Muscle layer of duodenum (tissue), 2 donors: ENCODE data around the gene CPD.

ENCODE experiments used
- H3K27ac ChIP-seq: one replicate; pipeline ENCODE4 v1.7.0; 2013; ENCODE audit warnings: mild to moderate bottlenecking, low read length
- H3K27me3 ChIP-seq: one replicate; pipeline ENCODE4 v1.7.0; 2013; ENCODE audit warnings: low read depth, mild to moderate bottlenecking, control low read depth, low read length
- H3K36me3 ChIP-seq, 2 donors: one replicate each; pipeline ENCODE4 v1.7.0; 2013; ENCODE audit warnings: low read length in 2 of 2, control low read depth in 1 of 2, mild to moderate bottlenecking in 1 of 2; ENCODE audit not compliant: insufficient read depth in 2 of 2, control insufficient read depth in 1 of 2
- H3K4me1 ChIP-seq, 2 donors: one replicate each; pipeline ENCODE4 v1.7.0; 2013; ENCODE audit warnings: low read length in 2 of 2, mild to moderate bottlenecking in 2 of 2, control low read depth in 1 of 2, moderate library complexity in 1 of 2; ENCODE audit not compliant: insufficient read depth in 2 of 2, control insufficient read depth in 1 of 2
- H3K4me3 ChIP-seq, 2 donors: one replicate each; pipeline ENCODE4 v1.7.0; 2013; ENCODE audit warnings: low read length in 2 of 2, low read depth in 1 of 2, mild to moderate bottlenecking in 1 of 2
- H3K9me3 ChIP-seq, 2 donors: one replicate each; pipeline ENCODE4 v1.7.0; 2013; ENCODE audit warnings: low read length in 2 of 2, control low read depth in 1 of 2, mild to moderate bottlenecking in 1 of 2; ENCODE audit not compliant: control insufficient read depth in 1 of 2
- donor health status: healthy.

CPD gene

DNA sequence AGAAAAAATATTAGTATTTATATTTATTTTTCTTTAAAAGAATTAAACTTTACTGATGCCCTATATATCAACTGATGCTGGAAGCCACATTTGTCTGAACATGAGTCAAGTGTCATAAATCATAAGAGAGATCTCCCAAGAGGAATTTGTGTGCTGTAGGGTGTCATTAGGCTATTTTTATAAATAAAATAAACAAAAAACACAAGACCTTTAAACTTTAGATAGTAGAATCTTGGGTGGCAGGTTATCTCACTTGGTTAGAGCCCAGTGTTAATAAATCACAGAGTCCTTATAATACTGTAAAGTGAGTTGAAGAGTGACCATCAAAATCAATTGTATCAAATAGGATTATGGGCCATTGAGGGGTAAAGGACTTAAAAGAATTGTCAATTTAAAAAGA, 21.3 kb upstream of the CPD start:
- H3K27me3 ChIP-seq = no peaks in the 10 kb centered on the region
- H3K36me3 ChIP-seq = no peaks in the 10 kb centered on the region
- no peak overlapping the region for H3K27ac ChIP-seq

DNA sequence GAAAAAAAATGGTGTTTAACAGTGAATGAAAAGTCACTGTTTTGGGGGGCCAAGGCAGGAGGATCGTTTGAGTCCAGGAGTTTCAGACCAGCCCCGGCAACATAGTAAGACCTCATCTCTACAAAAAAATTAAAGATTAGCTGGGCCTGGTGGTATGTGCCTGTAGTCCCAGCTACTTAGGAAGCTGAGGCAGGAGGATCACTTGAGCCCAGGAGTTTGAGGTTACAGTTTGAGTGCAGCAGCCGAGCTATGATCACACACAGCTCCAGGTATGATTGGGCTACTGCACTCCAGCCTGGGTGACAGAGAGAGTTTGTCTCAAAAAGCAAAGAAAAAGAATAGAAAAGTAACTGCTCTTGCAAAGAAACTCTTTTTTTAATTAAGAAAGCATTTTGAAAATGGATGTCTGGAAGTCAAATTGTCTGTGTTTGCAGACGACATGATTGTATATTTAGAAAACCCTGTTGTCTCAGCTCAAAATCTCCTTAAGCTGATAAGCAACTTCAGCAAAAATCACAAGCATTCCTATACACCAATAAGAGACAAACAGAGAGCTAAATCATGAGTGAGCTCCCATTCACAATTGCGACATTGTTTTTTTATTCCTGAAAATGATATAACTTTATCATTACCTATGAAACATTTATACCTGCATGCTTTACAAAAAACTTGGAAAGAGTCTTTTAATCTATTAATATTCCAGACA, 20.5 kb upstream of the CPD start:
- Histone ChIP-seq H3K36me3 (no peaks in the 10 kb centered on the region), H3K4me3 (no peak overlapping the region), H3K4me1 (no peaks in the 10 kb centered on the region), H3K9me3 (no peaks in the 10 kb centered on the region), H3K27me3 (no peaks in the 10 kb centered on the region), H3K27ac (no peak overlapping the region)

More for the DNA sequence above, 21.3 kb upstream of the CPD start:
- Histone ChIP-seq H3K9me3 (no peaks in the 10 kb centered on the region), H3K4me3 (no peak overlapping the region), H3K4me1 (no peaks in the 10 kb centered on the region)

DNA sequence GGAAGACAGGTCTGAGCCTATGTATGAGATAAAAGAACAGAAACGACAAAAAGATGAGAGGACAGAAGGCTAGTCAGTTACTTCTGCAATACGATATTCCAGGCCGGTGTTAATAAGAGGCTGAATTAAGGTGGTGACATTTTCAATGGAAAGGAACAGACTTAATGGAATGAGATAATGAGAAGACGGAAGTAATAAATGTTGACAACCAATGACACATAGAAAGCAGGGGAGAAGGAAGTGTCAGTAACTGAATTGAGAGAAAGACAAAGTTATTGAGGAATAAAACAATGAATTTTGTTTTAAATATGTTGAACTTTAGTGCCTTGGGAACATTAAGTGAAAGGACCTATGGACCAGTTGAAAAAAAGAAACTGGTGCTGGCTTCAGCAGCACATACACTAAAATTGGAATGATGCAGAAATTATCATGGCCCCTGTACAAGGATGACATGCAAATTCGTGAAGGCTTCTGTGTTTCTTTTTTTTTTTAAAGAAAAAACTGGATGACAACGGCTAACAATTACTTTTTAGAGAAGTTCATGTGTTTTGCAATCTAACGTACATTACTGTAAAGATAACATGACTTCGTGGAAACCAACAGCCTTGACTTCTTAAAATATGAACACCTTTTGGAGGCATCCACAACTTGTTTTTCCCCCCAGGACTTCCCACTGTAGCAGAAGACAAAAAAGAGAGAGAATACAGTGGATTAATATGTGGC, 18.5 kb upstream of the CPD start:
- H3K27ac ChIP-seq = no peak overlapping the region

DNA sequence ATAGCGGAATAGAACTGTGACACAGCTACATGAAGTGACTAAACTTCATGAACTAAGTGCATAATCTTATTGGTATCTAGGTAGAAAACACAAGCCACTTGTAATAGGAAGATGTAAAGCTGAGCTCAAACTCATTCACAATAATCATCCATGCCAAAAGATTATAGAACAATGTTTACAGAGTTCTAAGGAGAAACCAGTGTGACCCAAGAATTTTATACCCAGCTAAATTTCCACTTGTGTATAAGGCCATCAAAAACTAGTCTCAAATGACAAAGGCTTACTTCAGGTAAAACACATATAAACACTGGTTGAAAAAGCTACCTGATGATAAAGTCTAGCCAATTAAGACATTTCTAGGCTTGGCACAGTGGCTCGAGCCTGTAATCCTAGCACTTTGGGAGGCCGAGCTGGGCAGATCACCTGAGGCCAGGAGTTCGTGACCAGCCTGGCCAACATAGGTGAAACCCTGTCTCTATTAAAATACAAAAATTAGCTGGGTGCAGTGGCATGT, 16.9 kb upstream of the CPD start:
- H3K4me1 ChIP-seq = no peaks in the 10 kb centered on the region
- no peaks in the 10 kb centered on the region for H3K36me3 ChIP-seq
- no peak overlapping the region for H3K4me3 ChIP-seq
- H3K27me3 ChIP-seq = no peaks in the 10 kb centered on the region
- no peak overlapping the region for H3K27ac ChIP-seq
- H3K9me3 ChIP-seq = no peaks in the 10 kb centered on the region

More for the DNA sequence above, 18.5 kb upstream of the CPD start:
- Histone ChIP-seq H3K27me3 (no peaks in the 10 kb centered on the region), H3K9me3 (no peaks in the 10 kb centered on the region), H3K36me3 (no peaks in the 10 kb centered on the region), H3K4me3 (no peak overlapping the region), H3K4me1 (no peaks in the 10 kb centered on the region)

DNA sequence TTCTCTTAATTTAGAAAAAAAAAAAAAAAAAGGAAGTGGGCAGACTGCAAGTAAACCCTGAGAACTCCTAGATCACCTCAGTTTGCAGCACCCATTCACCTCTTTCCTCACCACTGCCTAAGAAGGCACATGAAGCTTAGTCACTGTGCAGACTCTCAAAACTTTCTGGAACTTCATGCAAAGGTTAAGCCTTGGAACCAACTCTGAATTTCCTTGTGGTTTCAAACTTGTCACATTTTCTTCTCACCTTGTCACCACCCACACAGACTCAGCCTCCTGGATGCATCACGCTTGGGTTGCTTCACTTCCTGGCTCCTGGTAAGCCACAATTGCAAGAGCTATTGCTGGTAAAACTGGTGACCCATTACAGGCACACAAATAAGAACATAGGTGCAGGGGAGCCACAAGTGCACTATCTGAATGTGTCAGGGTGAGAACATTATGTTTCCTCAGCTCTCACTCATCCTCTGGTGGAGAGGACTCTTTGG, 15.0 kb upstream of the CPD start:
- Histone ChIP-seq H3K27me3 (no peaks in the 10 kb centered on the region), H3K36me3 (no peaks in the 10 kb centered on the region), H3K4me1 (no peaks in the 10 kb centered on the region), H3K27ac (no peak overlapping the region), H3K9me3 (no peaks in the 10 kb centered on the region), H3K4me3 (no peak overlapping the region)

DNA sequence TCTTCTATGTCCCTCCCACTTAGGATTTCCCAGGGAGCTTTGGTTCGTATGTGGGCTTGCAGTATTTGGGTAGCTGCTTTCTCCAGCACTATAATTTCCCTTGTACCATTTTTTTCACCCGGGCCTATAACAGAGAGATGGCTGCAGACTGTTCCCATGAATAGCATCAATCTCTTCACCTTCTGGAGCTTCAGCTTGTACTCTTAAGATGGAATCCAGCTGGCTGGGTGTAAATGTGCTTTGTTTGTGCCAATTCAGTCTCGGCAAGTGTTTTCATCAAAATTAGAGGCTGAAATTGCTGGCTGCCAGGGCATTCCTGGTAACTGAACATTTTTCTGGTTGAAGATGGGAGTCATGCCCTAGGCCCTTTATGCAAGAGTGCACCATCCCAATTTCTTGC, 12.2 kb upstream of the CPD start:
- H3K27ac ChIP-seq = no peak overlapping the region
- no peaks in the 10 kb centered on the region for H3K9me3 ChIP-seq
- H3K36me3 ChIP-seq = no peaks in the 10 kb centered on the region
- no peaks in the 10 kb centered on the region for H3K27me3 ChIP-seq
- peaks cover 0 to 4% of the 10 kb centered on the region in 2 donors for H3K4me1 ChIP-seq
- H3K4me3 ChIP-seq = no peak overlapping the region

DNA sequence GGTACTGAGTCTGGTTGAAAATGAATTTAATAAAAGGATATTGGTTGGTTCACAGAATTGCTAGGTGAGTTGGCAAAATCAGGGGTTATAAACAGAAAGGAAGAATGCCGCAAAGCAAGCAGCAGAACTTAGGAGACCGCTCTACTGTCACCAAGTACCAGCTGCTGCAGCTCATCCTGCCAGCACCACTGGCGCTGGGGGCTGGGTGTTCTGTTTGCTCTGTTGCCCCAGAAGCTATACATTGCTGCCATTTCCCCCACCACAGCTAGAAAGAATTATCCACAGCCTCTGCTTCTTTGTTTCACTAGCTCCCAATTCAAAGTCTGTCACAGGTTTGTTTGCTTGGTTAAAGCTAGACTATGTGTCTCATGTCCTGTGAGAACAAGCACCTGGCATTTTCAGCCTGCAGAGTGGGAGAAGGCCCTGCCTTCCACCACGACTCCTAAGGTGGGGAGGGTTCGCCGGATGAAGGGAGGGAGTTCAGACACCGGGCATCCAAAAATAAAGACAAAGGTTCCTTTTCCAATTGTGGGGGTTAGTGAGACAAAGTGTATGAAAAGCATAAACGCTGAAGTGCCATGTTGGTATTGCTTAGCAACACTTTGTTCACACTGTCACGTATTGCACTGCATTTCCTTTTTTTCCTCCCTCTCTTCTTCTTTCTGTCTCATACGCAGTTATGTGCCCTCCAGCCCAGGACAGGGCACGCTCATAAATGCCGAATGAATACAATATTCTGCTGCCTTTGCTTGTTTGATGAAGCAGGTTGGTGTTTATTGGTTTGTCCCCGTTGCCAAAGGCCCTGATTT, 9.6 kb upstream of the CPD start:
- Histone ChIP-seq H3K36me3 (no peaks in the 10 kb centered on the region), H3K4me1 (peaks cover 0 to 4% of the 10 kb centered on the region in 2 donors), H3K27ac (no peak overlapping the region), H3K4me3 (no peak overlapping the region), H3K9me3 (no peaks in the 10 kb centered on the region), H3K27me3 (no peaks in the 10 kb centered on the region)

DNA sequence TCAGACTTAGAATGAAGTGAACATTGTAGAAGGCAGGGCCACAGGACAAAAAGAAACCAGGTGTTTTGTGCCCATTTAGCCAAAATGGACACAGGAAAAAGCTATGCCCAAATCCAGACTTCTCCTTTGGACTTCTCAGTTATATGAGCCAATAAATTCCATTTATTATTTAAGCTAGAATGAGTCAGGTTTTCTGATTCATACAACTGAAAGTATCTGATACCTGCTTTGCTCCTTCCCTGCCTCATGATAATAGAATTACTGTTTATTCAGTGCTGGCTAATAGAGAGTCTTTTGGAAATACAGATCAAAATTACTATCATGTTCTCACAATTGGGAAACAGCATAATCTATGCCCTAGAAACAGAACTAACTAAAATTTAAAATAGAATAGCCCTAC, 8.7 kb upstream of the CPD start:
- no peaks in the 10 kb centered on the region for H3K9me3 ChIP-seq

DNA sequence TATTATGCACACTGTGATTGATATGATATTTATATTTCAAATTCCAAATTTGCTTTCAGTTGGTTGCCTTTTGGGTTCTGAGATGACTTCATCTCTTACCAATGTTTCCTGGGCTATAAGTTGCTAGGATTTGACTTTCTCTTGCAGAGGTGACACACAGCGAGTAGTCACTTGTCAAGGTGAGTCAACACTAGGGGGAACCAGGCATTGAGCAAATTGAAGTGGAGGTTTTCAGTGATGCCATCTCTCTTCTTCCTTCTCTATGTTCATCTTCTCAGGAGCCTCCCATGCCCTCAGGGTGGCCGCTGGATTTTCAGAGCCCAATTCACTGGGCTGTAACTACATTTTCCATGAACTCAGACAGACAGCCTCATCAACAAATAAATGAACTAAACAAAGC, 6.0 kb upstream of the CPD start:
- Histone ChIP-seq H3K27ac (no peak overlapping the region), H3K4me3 (no peak overlapping the region), H3K36me3 (no peaks in the 10 kb centered on the region), H3K27me3 (no peaks in the 10 kb centered on the region), H3K4me1 (peaks cover 0 to 4% of the 10 kb centered on the region in 2 donors), H3K9me3 (no peaks in the 10 kb centered on the region)

More for the DNA sequence above, 8.7 kb upstream of the CPD start:
- no peaks in the 10 kb centered on the region for H3K27me3 ChIP-seq
- H3K4me3 ChIP-seq = no peak overlapping the region
- peaks cover 0 to 4% of the 10 kb centered on the region in 2 donors for H3K4me1 ChIP-seq
- H3K36me3 ChIP-seq = no peaks in the 10 kb centered on the region
- no peak overlapping the region for H3K27ac ChIP-seq

DNA sequence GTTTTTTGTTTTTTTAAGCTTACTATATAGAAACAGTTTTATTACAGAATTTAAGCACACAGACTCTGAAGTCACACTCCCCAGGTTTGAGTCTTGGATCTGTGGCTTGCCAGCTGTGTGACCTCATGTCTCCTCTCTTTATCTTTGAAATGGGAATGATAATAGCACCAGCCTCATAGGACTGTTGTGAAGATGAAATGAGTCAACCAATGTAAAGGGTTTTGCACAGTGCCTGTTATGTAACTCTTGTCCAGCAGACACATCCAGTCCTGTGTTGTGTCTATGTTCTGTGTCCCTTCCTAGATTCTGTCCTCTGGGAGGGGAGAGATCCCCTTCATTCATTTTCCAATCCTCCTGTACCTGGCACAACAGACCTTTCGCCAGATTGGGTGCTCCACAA, 3.1 kb upstream of the CPD start:
- H3K4me1 ChIP-seq = peaks cover 5 to 11% of the 10 kb centered on the region in 2 donors
- no peak overlapping the region for H3K4me3 ChIP-seq
- H3K27me3 ChIP-seq = no peaks in the 10 kb centered on the region
- no peak overlapping the region for H3K27ac ChIP-seq
- H3K36me3 ChIP-seq = no peaks in the 10 kb centered on the region
- no peaks in the 10 kb centered on the region for H3K9me3 ChIP-seq
